NCI-H2029 (cell line): ENCODE data around the gene NCR3LG1.
"Not testable (repeated sequence)": the region's sequence is repeated elsewhere in the genome, so short reads cannot be mapped to it uniquely, and the experiment has no call there.

Source experiments
- DNase-seq: peaks from one replicate; lab custom pipeline; 2025; lab: John Stamatoyannopoulos, UW

The NCR3LG1 gene

DNA sequence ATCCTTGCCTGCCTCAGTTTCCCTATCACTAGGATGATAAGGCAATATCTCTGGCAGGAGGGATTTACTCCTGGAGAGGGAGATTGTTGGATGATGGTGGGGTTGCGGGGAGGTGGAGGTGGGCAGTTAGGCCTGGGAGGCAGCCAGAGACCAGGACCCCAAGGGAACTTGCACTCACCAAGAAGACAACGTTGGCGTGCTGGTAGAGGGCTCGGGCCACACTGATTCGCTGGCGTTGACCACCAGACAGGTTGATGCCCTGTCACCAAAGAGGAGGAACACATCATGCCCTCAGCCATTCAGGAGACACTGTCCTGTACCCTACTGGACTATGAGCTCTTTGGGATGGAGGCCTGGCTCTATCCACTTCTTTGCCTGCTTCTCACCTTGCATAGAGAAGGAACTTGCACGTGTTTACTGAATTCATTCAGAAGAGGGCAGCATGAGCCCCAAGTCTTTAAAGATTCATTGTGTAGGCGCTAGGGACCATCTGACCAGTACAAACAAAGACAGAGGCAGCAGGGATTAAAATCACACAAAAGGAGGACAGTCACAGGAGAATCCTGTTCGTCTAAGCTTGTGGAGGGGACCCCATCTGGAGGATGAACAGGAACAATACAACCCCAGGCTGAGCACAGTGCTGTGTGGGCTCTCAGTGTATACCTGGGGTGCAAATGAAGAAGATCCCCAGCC, 61.0 kb downstream of the NCR3LG1 start:
- no peak for DNase-seq

DNA sequence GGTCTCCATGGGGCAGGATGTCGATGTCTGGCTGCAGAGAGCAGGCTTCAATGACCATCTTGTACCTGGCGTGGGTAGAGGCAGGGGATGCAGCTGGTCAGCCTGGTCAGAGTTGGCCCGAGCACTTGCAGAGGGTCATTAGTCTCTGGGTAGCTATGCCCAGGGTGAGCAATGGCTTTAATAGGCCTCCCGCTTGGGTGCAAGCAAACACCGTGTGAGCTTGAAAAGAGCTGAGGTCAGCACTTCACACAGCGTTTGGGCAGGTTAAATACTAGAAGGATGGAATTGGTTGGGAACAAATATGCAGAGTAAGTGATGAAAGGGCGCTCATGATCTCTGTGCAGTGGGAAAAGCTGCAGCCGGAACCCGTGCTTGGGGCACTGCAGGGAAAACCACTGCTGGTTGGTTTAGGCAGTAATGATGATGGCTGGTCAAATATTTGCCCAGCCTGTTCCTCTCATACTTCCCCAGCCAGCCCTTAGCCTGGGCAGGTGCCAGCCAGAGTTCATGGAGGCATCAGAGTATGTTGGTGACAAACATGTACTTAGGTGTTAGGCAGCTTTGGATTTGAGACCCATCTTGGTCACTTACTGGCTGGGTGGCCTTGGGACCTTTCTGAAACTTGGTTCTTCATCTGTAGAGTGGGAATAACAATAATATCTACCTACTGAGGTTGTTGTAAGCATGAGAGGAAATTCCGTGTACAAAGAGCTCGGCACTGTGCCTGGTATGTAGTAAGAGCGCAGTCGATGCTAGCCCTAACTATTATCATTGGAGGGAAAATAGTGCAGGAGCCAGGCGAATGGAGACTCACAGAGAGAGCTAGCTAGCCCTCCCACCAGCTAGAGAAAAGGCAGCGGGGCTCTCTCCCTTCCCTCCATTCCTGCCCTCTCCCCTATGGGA, 62.1 kb downstream of the NCR3LG1 start:
- peak; percentile 96 for DNase-seq

DNA sequence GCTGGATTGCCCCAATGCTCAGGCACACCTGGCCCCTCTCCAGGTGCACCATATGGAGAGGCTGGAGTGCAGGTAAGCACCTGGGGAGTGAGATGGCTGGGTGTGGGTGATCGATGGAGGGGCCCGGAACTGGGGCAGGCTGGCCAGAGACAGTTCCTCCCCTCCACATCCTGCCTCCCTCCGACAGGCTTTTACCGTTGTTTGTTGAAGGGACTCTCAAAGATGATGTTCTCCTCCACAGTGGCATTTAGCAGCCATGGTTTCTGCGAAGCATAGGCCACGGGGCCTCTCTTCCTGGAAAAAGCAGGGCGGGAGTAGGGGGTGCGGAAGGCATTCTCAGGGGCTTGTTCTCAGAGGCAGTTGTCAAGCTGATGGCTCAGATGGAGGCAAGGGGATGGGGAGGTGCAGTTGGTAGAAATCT, 62.7 kb downstream of the NCR3LG1 start:
- DNase-seq = no peak

DNA sequence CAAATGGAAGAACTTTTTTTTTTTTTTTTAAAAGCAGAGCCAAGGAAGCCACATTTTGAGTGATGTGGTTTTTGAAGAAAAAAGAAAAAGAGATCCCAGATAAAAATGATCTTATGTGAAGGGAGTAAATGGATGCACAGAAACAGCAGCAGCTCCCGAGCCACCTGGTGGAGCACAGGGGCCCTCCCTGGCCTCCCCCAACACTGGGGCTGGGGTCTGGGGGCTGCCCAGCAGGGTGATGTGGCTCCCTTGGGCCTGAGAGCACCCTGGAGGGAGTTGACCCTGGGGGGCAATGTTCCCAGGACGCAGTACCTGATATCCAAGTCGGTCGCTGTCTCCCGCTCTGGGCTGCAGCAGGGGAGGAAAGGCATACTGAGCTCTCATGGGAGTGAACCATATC, 63.4 kb downstream of the NCR3LG1 start:
- DNase-seq = no peak

DNA sequence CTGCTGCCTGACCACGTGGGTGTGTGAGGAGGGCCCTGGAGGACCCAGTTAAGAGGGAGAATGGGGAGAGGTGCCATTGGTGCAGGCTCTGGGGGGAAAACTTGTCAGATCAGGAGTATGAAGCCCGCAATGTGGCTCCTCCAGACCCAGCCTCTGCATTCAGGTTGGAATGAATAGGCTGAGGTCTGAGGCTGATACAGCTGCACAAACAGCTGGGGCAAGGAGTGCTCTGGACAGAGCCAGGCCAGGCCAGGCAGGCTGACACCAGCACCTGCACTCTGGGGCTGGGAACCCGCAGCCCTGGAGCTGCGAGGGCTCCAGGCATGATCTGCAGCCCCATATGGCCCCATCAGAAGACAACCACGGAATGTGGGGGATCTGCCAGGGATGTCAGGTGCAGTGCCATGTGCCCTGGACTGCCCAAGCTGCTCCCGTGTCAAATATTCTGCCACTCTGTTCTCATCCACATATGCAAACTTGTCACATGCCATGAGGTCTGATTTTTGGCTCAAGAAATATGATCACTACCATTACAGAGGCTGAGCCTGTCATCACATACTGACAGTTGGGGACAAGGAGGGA, 64.0 kb downstream of the NCR3LG1 start:
- DNase-seq = no peak

- no peak for DNase-seq
Observed at GRCh38 chr11:17416492-17416891, 64.9 kb downstream of the NCR3LG1 start.

GRCh38 chr11:17418444-17419081, 67.0 kb downstream of the NCR3LG1 start:
- DNase-seq = no peak

- no peak for DNase-seq
Observed at GRCh38 chr11:17421781-17422180, 70.2 kb downstream of the NCR3LG1 start.

GRCh38 chr11:17423533-17424310, 72.1 kb downstream of the NCR3LG1 start:
- DNase-seq = no peak

GRCh38 chr11:17426233-17426632, 74.6 kb downstream of the NCR3LG1 start:
- not testable (repeated sequence) for DNase-seq
